Fibroblast of peridontal ligament (primary cell): ENCODE data around the gene UNC5B.

Source experiments
- DNase-seq: peaks from one replicate; pipeline ENCODE4 v3.0.0-alpha.2; 2010; ENCODE audit errors: extremely low read depth

Gene UNC5B

GRCh38 chr10:71239946-71240795 is 27.8 kb downstream of the UNC5B start:
- DNase-seq, result no peak

- peak; percentile 78 for DNase-seq
Measured at GRCh38 chr10:71241114-71241829, 28.9 kb downstream of the UNC5B start.

GRCh38 chr10:71241830-71242621 is 29.7 kb downstream of the UNC5B start:
- DNase-seq, result no peak

GRCh38 chr10:71242622-71243009 is 30.2 kb downstream of the UNC5B start:
- no peak for DNase-seq

- no peak for DNase-seq
Measured at GRCh38 chr10:71243756-71244395, 31.5 kb downstream of the UNC5B start.

- peak; percentile 91 for DNase-seq
Measured at GRCh38 chr10:71244431-71245419, 32.4 kb downstream of the UNC5B start.

GRCh38 chr10:71245420-71246325 is 33.3 kb downstream of the UNC5B start:
- DNase-seq, result no peak

GRCh38 chr10:71246591-71247413 is 34.4 kb downstream of the UNC5B start:
- no peak for DNase-seq

- no peak for DNase-seq
Measured at GRCh38 chr10:71247414-71247705, 35.0 kb downstream of the UNC5B start.

GRCh38 chr10:71247804-71248203 is 35.4 kb downstream of the UNC5B start:
- no peak for DNase-seq

GRCh38 chr10:71248210-71248609 is 35.8 kb downstream of the UNC5B start:
- DNase-seq, result no peak

- no peak for DNase-seq
Measured at GRCh38 chr10:71249996-71250395, 37.6 kb downstream of the UNC5B start.

- no peak for DNase-seq
Measured at GRCh38 chr10:71250405-71250804, 38.0 kb downstream of the UNC5B start.

- DNase-seq, result no peak
Measured at GRCh38 chr10:71250842-71251241, 38.5 kb downstream of the UNC5B start.

GRCh38 chr10:71251319-71251718 is 38.9 kb downstream of the UNC5B start:
- DNase-seq, result no peak

GRCh38 chr10:71252220-71252619 is 39.9 kb downstream of the UNC5B start:
- no peak for DNase-seq

GRCh38 chr10:71253981-71254818 is 41.8 kb downstream of the UNC5B start:
- DNase-seq, result no peak
